ENCODE results near the gene THPO.

THPO gene

GRCh38 chr3:184381261-184382224, 3.5 kb upstream of the THPO start:
- TF ChIP-seq REST (IDR thresholded peaks at IDR 0.05; ENCODE audit: low read depth), result no peak
- no peak for TF ChIP-seq TEAD4 (IDR thresholded peaks at IDR 0.05)
- TF ChIP-seq, protein P1, sequence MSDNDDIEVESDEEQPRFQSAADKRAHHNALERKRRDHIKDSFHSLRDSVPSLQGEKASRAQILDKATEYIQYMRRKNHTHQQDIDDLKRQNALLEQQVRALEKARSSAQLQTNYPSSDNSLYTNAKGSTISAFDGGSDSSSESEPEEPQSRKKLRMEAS (IDR thresholded peaks at IDR 0.05), result no peak
- no peak for TF ChIP-seq FOXM1 (IDR thresholded peaks at IDR 0.05; ENCODE audit: borderline replicate concordance, low read depth)
- no peak for TF ChIP-seq ZBTB7A (IDR thresholded peaks at IDR 0.05; ENCODE audit: low read depth)
- no peak for TF ChIP-seq TAF1 (IDR thresholded peaks at IDR 0.05; ENCODE audit: low read depth)
- TF ChIP-seq NFIC (IDR thresholded peaks at IDR 0.05), result no peak
- no peak for TF ChIP-seq EGR1 (IDR thresholded peaks at IDR 0.05)
- no peak for TF ChIP-seq RAD21 (IDR thresholded peaks at IDR 0.05; ENCODE audit: low read depth)
- no peak for TF ChIP-seq EP300 (IDR thresholded peaks at IDR 0.05; ENCODE audit: borderline replicate concordance)
- no peak for TF ChIP-seq CREB1 (IDR thresholded peaks at IDR 0.05; ENCODE audit: low read depth)
- TF ChIP-seq YY1 (IDR thresholded peaks at IDR 0.05; ENCODE audit: low read depth), result no peak
- TF ChIP-seq TCF12 (IDR thresholded peaks at IDR 0.05; ENCODE audit: low read depth), result no peak
- TF ChIP-seq CEBPB (IDR thresholded peaks at IDR 0.05), result no peak
- TF ChIP-seq, protein P2, sequence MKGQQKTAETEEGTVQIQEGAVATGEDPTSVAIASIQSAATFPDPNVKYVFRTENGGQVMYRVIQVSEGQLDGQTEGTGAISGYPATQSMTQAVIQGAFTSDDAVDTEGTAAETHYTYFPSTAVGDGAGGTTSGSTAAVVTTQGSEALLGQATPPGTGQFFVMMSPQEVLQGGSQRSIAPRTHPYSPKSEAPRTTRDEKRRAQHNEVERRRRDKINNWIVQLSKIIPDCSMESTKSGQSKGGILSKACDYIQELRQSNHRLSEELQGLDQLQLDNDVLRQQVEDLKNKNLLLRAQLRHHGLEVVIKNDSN (IDR thresholded peaks at IDR 0.05), result no peak

- TF ChIP-seq ZBTB7A (IDR thresholded peaks at IDR 0.05; ENCODE audit: low read depth), result no peak
- TF ChIP-seq TEAD4 (IDR thresholded peaks at IDR 0.05), result no peak
- TF ChIP-seq, protein P1 (IDR thresholded peaks at IDR 0.05), result no peak
- no peak for TF ChIP-seq YY1 (IDR thresholded peaks at IDR 0.05; ENCODE audit: low read depth)
- TF ChIP-seq EP300 (IDR thresholded peaks at IDR 0.05; ENCODE audit: borderline replicate concordance), result no peak
- no peak for TF ChIP-seq CREB1 (IDR thresholded peaks at IDR 0.05; ENCODE audit: low read depth)
- TF ChIP-seq REST (IDR thresholded peaks at IDR 0.05; ENCODE audit: low read depth), result no peak
- no peak for TF ChIP-seq CEBPB (IDR thresholded peaks at IDR 0.05)
- TF ChIP-seq TAF1 (IDR thresholded peaks at IDR 0.05; ENCODE audit: low read depth), result no peak
- TF ChIP-seq RAD21 (IDR thresholded peaks at IDR 0.05; ENCODE audit: low read depth), result no peak
Observed at GRCh38 chr3:184380627-184381260, 2.7 kb upstream of the THPO start.

DNA sequence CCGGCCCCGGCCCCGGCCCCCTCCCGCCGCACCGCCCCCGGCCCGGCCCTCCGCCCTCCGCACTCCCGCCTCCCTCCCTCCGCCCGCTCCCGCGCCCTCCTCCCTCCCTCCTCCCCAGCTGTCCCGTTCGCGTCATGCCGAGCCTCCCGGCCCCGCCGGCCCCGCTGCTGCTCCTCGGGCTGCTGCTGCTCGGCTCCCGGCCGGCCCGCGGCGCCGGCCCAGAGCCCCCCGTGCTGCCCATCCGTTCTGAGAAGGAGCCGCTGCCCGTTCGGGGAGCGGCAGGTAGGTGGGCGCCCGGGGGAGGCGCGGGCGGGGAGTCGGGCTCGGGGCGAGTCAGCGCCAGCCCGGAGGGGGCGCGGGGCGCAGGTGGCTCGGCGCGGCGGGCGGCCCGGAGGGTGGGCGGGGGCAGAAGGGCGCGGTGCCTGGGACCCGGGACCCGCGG, 2.2 kb upstream of the THPO start:
- TF ChIP-seq ZBTB7A (IDR thresholded peaks at IDR 0.05; ENCODE audit: low read depth) (no peak), EGR1 (IDR thresholded peaks at IDR 0.05) (no peak), CEBPB (IDR thresholded peaks at IDR 0.05) (no peak), NFIC (IDR thresholded peaks at IDR 0.05) (no peak), TAF1 (IDR thresholded peaks at IDR 0.05; ENCODE audit: low read depth) (no peak), EP300 (IDR thresholded peaks at IDR 0.05; ENCODE audit: borderline replicate concordance) (no peak), TCF12 (IDR thresholded peaks at IDR 0.05; ENCODE audit: low read depth) (no peak), TEAD4 (IDR thresholded peaks at IDR 0.05) (no peak)
- TF ChIP-seq, protein P1 (IDR thresholded peaks at IDR 0.05), result peak; percentile 31; the same call in 1 of the 2 replicates

- no peak for TF ChIP-seq FOXM1 (IDR thresholded peaks at IDR 0.05; ENCODE audit: borderline replicate concordance, low read depth)
- peak; percentile 0; the same call in 1 of the 2 replicates for TF ChIP-seq ZBTB7A (IDR thresholded peaks at IDR 0.05; ENCODE audit: low read depth)
Observed at GRCh38 chr3:184379358-184380184, 1.6 kb upstream of the THPO start, which contains the start of gene CHRD. TSS of gene CHRD (plus strand) at chr3:184380054. CDS start at chr3:184380319, 265 bp downstream.
